H1 (cell line): Measurements from ENCODE around the gene STXBP5. TPM values are rescaled to one million over a fixed set of nuclear protein-coding genes. Genes with fewer than 3 reads are reported as not detected.

Experiments
- ASH2L ChIP-seq: fragments of 200-600, 300-600 bp; sonication (generic); IDR thresholded peaks from one replicate; pipeline ENCODE4 v1.7.1; 2017; ENCODE audit warnings: low read length
- BACH1 ChIP-seq: IDR thresholded peaks from 2 replicates; pipeline ENCODE4 v1.6.1; 2012; ENCODE audit warnings: low read length, improper control_type of control experiment
- BCL11A ChIP-seq, 2 experiments: IDR thresholded peaks; one replicate each; pipeline ENCODE4 v1.6.1; 2011; ENCODE audit warnings: low read depth in 2 of 2, low read length in 2 of 2, mild to moderate bottlenecking in 2 of 2
- BRCA1 ChIP-seq: IDR thresholded peaks from 2 replicates; pipeline ENCODE4 v1.6.1; 2012; ENCODE audit warnings: low read depth, low read length, improper control_type of control experiment
- CHD1 ChIP-seq: IDR thresholded peaks from 2 replicates; pipeline ENCODE4 v1.6.1; 2012; ENCODE audit warnings: low read depth, low read length, improper control_type of control experiment
- CTBP2 ChIP-seq: IDR thresholded peaks from 2 replicates; pipeline ENCODE4 v1.7.0; 2011; ENCODE audit warnings: borderline replicate concordance, mild to moderate bottlenecking, moderate library complexity, mixed read lengths, low read length; ENCODE audit not compliant: insufficient read depth, insufficient read length
- EGR1 ChIP-seq: IDR thresholded peaks from 2 replicates; pipeline ENCODE4 v1.6.1; 2011; ENCODE audit warnings: low read depth, low read length, borderline replicate concordance
- FOSL1 ChIP-seq: IDR thresholded peaks from 2 replicates; pipeline ENCODE4 v1.6.1; 2011; ENCODE audit warnings: mild to moderate bottlenecking, low read depth, low read length, moderate library complexity; ENCODE audit not compliant: insufficient read depth
- GABPA ChIP-seq: IDR thresholded peaks from 2 replicates; pipeline ENCODE4 v1.6.1; 2011; ENCODE audit warnings: mild to moderate bottlenecking, low read length, moderate library complexity, borderline replicate concordance; ENCODE audit not compliant: insufficient read depth
- HDAC2 ChIP-seq, 2 experiments: fragments of 300-600 bp in 1 of 2; sonication (generic) in 1 of 2; IDR thresholded peaks; 2 replicates each; pipeline ENCODE4 v1.6.1; 2011 to 2012; ENCODE audit warnings: low read depth in 2 of 2, low read length in 2 of 2, mild to moderate bottlenecking in 2 of 2, moderate library complexity in 2 of 2, borderline replicate concordance in 1 of 2, inconsistent platforms in 1 of 2
- JUND ChIP-seq: IDR thresholded peaks from 2 replicates; pipeline ENCODE4 v1.6.1; 2011; ENCODE audit warnings: mild to moderate bottlenecking, improper control_type of control experiment, low read length
- NANOG ChIP-seq: IDR thresholded peaks from 2 replicates; pipeline ENCODE4 v1.6.1; 2011; ENCODE audit warnings: low read length, low read depth, mild to moderate bottlenecking, inconsistent platforms; ENCODE audit not compliant: insufficient read depth, poor library complexity, severe bottlenecking
- NRF1 ChIP-seq: IDR thresholded peaks from 2 replicates; pipeline ENCODE4 v1.6.1; 2011; ENCODE audit warnings: mild to moderate bottlenecking, low read depth, low read length, improper control_type of control experiment
- RBBP5 ChIP-seq: IDR thresholded peaks from 2 replicates; pipeline ENCODE4 v1.7.1; 2012; ENCODE audit warnings: low read depth, mild to moderate bottlenecking, inconsistent platforms, low read length, moderate library complexity, borderline replicate concordance
- RFX5 ChIP-seq: IDR thresholded peaks from 2 replicates; pipeline ENCODE4 v1.6.1; 2011; ENCODE audit warnings: low read depth, low read length, improper control_type of control experiment, borderline replicate concordance
- RXRA ChIP-seq: IDR thresholded peaks from 2 replicates; pipeline ENCODE4 v1.6.1; 2011; ENCODE audit warnings: low read depth, mild to moderate bottlenecking, low read length, moderate library complexity; ENCODE audit not compliant: insufficient read depth
- SIRT6 ChIP-seq: IDR thresholded peaks from one replicate; pipeline ENCODE4 v1.7.1; 2012; ENCODE audit warnings: low read length, inconsistent platforms
- SP1 ChIP-seq: IDR thresholded peaks from 2 replicates; pipeline ENCODE4 v1.6.1; 2011; ENCODE audit warnings: low read depth, low read length
- SP4 ChIP-seq: IDR thresholded peaks from 2 replicates; pipeline ENCODE4 v1.6.1; 2012; ENCODE audit warnings: low read length, inconsistent platforms
- SUZ12 ChIP-seq: fragments of 200-600 bp; sonication (generic); IDR thresholded peaks from 2 replicates; pipeline ENCODE4 v1.6.1; 2012; ENCODE audit warnings: mild to moderate bottlenecking, inconsistent platforms, low read length, moderate library complexity, mixed read lengths
- TAF7 ChIP-seq: optimal IDR thresholded peaks from 2 replicates; pipeline ENCODE3; 2011; ENCODE audit warnings: low read depth, mild to moderate bottlenecking, inconsistent platforms, low read length, moderate library complexity, borderline replicate concordance
- TBP ChIP-seq: IDR thresholded peaks from 2 replicates; pipeline ENCODE4 v1.6.1; 2011; ENCODE audit warnings: low read depth, low read length, improper control_type of control experiment
- TEAD4 ChIP-seq: IDR thresholded peaks from 2 replicates; pipeline ENCODE4 v1.6.1; 2012; ENCODE audit warnings: low read depth, low read length, inconsistent platforms, mixed read lengths
- polyA plus RNA-seq, 7 experiments: library from polyadenylated mRNA; depleted of rRNA in 3 of 7; stranded (reverse) in 5 of 7; unstranded in 2 of 7; fragments of >200 nt in 5 of 7; fragments of 200-250 nt in 2 of 7; gene quantifications; 1 replicate in 5 of 7; 2 replicates in 1 of 7; 4 replicates in 1 of 7; pipeline versions ENCODE4 v1.2.1 to v1.2.3, GENCODE V29; 2011 to 2013; ENCODE audit warnings: missing spikeins in 2 of 7, mixed read lengths in 2 of 7
- total RNA-seq: library from RNA; stranded (reverse); fragmentation: NEBNext Ultra II Directional; extraction: Animal tissue kit (Norgen Biotek cat#: 25700); gene quantifications from 2 replicates; pipeline ENCODE4 v1.2.1, GENCODE V29; 2021
- TF ChIP-seq, protein P1 (sequence below): IDR thresholded peaks from 2 replicates; pipeline ENCODE4 v1.6.1; 2011; ENCODE audit warnings: low read depth, mild to moderate bottlenecking, low read length; ENCODE audit not compliant: insufficient read depth

Gene STXBP5
- total and polyA plus RNA-seq, 2 of the 8 experiments (the other 6 are each of a cell fraction or from before 2014, with no cell fraction given): 2.7 to 10.8 TPM

DNA sequence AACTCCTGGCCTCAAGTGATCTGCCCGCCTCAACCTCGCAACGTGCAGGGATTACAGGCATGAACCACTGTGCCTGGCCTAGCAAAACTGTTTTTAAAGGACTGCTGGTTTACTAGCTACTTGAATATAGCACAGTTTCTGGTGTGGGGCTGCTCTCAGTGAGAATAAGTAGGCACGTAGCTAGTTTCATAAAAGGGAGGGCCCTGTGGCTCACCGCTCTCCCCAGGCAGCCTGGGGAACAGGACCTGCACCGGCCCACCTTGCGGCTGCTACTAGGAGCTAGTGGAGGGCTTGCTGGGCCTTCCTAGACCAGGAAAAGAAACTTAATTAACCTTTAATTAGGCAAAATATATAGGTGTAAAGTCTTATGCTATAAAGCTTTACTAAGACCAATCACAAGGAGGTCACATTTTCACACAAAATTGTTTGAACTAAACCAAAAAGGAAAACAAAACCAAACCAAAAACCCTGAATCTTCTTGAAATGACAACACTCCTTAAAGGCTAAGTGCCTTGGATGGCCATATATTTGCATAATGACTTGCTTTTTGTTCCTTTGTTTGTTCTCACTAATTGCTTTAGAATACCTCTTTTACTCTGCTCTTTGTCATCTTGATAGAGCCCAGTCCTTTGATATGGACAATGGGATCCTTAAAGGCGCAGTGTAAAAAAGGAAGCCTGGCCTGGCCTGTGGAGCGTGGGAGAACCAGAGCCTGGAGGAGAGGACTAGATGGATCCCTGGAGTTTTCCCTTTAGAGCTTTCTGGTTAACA is 234.7 kb downstream of the STXBP5 start (continued):
- no peak for TF ChIP-seq CTBP2
- peak; percentile 68 to 69 for TF ChIP-seq BCL11A (IDR thresholded peaks at IDR 0.05; ENCODE audit: low read depth in 2 of 2, low read length in 2 of 2)
- TF ChIP-seq CHD1: no peak
- no peak for TF ChIP-seq RXRA
- peak; percentile 35 for TF ChIP-seq ASH2L
- TF ChIP-seq HDAC2 (IDR thresholded peaks at IDR 0.05; ENCODE audit: borderline replicate concordance in 1 of 2, low read depth in 2 of 2, low read length in 2 of 2): peak in 1 of 2 experiments; percentile 92; a peak in 1 of 4 replicates
- TF ChIP-seq NRF1: no peak
- no peak for TF ChIP-seq TAF7
- TF ChIP-seq JUND: no peak
- 0 out of 2 replicates have a peak, but pooled peaks have one; percentile 9 for TF ChIP-seq EGR1
- no peak for TF ChIP-seq FOSL1
- peak; percentile 93 for TF ChIP-seq SP1
- TF ChIP-seq BRCA1: no peak
- no peak for TF ChIP-seq SIRT6
- TF ChIP-seq BACH1: no peak
- TF ChIP-seq RBBP5: no peak
- TF ChIP-seq SP4: no peak
- TF ChIP-seq, protein P1, sequence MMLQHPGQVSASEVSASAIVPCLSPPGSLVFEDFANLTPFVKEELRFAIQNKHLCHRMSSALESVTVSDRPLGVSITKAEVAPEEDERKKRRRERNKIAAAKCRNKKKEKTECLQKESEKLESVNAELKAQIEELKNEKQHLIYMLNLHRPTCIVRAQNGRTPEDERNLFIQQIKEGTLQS: no peak
- TF ChIP-seq GABPA: no peak
- TF ChIP-seq TEAD4: no peak
- TF ChIP-seq NANOG: peak; percentile 100
- TF ChIP-seq SUZ12: no peak
- no peak for TF ChIP-seq TBP
- no peak for TF ChIP-seq RFX5
- TF ChIP-seq, all 59 proteins: peak for 17
